ENCODE measurements around the gene NCOA7. TPM values are rescaled to one million over a fixed set of nuclear protein-coding genes. Genes with fewer than 3 reads are reported as not detected.

The NCOA7 gene
- total and polyA plus RNA-seq, 9 of the 15 experiments (the other 6 are each of a cell fraction or from before 2014, with no cell fraction given), result 5.8 to 14.6 (median 9.3) TPM

DNA sequence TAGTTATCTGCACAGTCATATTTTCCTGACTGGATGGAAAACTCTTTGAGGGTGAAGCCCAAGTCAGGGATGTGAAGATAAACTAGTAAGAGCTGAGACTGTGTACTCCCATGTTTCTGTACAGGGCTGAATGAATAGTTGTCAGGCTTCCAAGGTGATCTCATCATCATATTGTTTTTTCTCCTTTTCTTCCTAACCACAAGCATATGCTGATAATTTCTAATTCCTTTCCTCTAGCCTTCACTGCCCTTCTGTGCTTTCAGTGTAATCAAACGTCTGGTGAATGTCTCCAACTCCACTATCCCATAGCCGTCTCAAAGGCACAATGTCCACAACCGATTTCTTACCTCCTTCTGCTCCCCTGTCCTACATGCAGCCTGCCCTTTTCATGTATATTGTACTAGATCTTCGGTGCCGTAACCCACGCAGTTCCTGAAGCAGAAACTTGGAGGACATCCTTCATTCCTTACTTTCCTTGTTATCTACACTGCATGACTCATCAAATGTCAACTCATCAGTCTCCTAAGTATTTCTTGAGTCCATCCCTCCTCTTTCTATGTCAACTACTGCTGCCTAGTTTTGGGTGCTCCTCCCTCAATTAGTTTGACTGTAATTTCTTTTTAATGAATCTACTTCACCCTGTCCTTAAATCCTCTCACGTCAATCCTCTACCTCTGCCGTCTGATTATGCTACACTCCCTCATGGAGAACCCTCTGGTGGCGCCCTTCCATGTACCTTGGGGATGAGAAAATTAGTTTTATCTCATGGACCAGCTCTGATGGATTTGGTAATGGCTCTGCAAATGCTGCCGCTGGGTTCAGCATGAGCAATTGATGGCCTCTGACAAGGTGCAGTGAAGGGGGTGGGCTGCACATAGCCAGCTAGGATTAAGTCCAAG, 21.9 kb downstream of the NCOA7 start (continued):
- TF ChIP-seq ZFP1 (CRISPR knock-in tag; IDR thresholded peaks at IDR 0.05) (no peak), FOXP1 (CRISPR knock-in tag; IDR thresholded peaks at IDR 0.05) (no peak), ARNT (IDR thresholded peaks at IDR 0.05) (peak in 1 of 2 experiments; percentile 17; a peak in 1 of 4 replicates), KLF6 (CRISPR knock-in tag; IDR thresholded peaks at IDR 0.05; ENCODE audit: borderline replicate concordance) (no peak), YBX1 (IDR thresholded peaks at IDR 0.05) (no peak), TCF7 (IDR thresholded peaks at IDR 0.05; ENCODE audit: borderline replicate concordance) (no peak), ZNF79 (CRISPR knock-in tag; IDR thresholded peaks at IDR 0.05; ENCODE audit: low read depth) (no peak), ZNF311 (CRISPR knock-in tag; IDR thresholded peaks at IDR 0.05) (no peak), MECOM (CRISPR knock-in tag; IDR thresholded peaks at IDR 0.05) (peak; percentile 85; the same call in 1 of the 2 replicates), KDM4B (IDR thresholded peaks at IDR 0.05; ENCODE audit: borderline replicate concordance in 2 of 2, low read depth in 1 of 2) (no peak), ESRRA (IDR thresholded peaks at IDR 0.05; ENCODE audit: borderline replicate concordance, low read depth) (peak; percentile 47; the same call in 1 of the 2 replicates), CCAR2 (IDR thresholded peaks at IDR 0.05; ENCODE audit: low read depth, low read length) (no peak), MBD2 (IDR thresholded peaks at IDR 0.05; ENCODE audit: borderline replicate concordance, low read depth) (no peak), SMARCA4 (IDR thresholded peaks at IDR 0.05) (peak; percentile 94), CBX1 (IDR thresholded peaks at IDR 0.05; ENCODE audit: low read depth) (no peak), PURB (CRISPR knock-in tag; IDR thresholded peaks at IDR 0.05; ENCODE audit: low read depth) (no peak)
- TF ChIP-seq, protein P1, sequence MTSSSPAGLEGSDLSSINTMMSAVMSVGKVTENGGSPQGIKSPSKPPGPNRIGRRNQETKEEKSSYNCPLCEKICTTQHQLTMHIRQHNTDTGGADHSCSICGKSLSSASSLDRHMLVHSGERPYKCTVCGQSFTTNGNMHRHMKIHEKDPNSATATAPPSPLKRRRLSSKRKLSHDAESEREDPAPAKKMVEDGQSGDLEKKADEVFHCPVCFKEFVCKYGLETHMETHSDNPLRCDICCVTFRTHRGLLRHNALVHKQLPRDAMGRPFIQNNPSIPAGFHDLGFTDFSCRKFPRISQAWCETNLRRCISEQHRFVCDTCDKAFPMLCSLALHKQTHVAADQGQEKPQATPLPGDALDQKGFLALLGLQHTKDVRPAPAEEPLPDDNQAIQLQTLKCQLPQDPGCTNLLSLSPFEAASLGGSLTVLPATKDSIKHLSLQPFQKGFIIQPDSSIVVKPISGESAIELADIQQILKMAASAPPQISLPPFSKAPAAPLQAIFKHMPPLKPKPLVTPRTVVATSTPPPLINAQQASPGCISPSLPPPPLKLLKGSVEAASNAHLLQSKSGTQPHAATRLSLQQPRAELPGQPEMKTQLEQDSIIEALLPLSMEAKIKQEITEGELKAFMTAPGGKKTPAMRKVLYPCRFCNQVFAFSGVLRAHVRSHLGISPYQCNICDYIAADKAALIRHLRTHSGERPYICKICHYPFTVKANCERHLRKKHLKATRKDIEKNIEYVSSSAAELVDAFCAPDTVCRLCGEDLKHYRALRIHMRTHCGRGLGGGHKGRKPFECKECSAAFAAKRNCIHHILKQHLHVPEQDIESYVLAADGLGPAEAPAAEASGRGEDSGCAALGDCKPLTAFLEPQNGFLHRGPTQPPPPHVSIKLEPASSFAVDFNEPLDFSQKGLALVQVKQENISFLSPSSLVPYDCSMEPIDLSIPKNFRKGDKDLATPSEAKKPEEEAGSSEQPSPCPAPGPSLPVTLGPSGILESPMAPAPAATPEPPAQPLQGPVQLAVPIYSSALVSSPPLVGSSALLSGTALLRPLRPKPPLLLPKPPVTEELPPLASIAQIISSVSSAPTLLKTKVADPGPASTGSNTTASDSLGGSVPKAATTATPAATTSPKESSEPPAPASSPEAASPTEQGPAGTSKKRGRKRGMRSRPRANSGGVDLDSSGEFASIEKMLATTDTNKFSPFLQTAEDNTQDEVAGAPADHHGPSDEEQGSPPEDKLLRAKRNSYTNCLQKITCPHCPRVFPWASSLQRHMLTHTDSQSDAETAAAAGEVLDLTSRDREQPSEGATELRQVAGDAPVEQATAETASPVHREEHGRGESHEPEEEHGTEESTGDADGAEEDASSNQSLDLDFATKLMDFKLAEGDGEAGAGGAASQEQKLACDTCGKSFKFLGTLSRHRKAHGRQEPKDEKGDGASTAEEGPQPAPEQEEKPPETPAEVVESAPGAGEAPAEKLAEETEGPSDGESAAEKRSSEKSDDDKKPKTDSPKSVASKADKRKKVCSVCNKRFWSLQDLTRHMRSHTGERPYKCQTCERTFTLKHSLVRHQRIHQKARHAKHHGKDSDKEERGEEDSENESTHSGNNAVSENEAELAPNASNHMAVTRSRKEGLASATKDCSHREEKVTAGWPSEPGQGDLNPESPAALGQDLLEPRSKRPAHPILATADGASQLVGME (CRISPR knock-in tag; IDR thresholded peaks at IDR 0.05), result no peak
- TF ChIP-seq, protein P2, sequence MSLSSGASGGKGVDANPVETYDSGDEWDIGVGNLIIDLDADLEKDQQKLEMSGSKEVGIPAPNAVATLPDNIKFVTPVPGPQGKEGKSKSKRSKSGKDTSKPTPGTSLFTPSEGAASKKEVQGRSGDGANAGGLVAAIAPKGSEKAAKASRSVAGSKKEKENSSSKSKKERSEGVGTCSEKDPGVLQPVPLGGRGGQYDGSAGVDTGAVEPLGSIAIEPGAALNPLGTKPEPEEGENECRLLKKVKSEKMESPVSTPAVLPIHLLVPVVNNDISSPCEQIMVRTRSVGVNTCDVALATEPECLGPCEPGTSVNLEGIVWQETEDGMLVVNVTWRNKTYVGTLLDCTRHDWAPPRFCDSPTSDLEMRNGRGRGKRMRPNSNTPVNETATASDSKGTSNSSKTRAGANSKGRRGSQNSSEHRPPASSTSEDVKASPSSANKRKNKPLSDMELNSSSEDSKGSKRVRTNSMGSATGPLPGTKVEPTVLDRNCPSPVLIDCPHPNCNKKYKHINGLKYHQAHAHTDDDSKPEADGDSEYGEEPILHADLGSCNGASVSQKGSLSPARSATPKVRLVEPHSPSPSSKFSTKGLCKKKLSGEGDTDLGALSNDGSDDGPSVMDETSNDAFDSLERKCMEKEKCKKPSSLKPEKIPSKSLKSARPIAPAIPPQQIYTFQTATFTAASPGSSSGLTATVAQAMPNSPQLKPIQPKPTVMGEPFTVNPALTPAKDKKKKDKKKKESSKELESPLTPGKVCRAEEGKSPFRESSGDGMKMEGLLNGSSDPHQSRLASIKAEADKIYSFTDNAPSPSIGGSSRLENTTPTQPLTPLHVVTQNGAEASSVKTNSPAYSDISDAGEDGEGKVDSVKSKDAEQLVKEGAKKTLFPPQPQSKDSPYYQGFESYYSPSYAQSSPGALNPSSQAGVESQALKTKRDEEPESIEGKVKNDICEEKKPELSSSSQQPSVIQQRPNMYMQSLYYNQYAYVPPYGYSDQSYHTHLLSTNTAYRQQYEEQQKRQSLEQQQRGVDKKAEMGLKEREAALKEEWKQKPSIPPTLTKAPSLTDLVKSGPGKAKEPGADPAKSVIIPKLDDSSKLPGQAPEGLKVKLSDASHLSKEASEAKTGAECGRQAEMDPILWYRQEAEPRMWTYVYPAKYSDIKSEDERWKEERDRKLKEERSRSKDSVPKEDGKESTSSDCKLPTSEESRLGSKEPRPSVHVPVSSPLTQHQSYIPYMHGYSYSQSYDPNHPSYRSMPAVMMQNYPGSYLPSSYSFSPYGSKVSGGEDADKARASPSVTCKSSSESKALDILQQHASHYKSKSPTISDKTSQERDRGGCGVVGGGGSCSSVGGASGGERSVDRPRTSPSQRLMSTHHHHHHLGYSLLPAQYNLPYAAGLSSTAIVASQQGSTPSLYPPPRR (CRISPR knock-in tag; IDR thresholded peaks at IDR 0.05; ENCODE audit: borderline replicate concordance), result 0 out of 2 replicates have a peak, but pooled peaks have one; percentile 49
